Astrocyte (in vitro differentiated cells and primary cell): Measurements from ENCODE around the gene NDFIP2.

Experiments
- CTCF ChIP-seq: IDR thresholded peaks from 2 replicates; pipeline ENCODE4 v1.5.1; 2011; ENCODE audit warnings: low read depth, mild to moderate bottlenecking, inconsistent platforms, low read length, moderate library complexity; ENCODE audit not compliant: insufficient read depth
- EZH2 ChIP-seq: IDR thresholded peaks from 2 replicates; pipeline ENCODE4 v1.6.1; 2012; ENCODE audit warnings: mild to moderate bottlenecking, low read length, inconsistent platforms; ENCODE audit not compliant: insufficient read depth

- TF ChIP-seq CTCF (no peak), EZH2 (no peak)
These were observed 38.7 kb upstream of the NDFIP2 start for GRCh38 chr13:79442221-79442620.
